ENCODE results near the gene AHCYL2.

Gene AHCYL2

GRCh38 chr7:129262324-129262723 lies 37.5 kb downstream of the AHCYL2 start:
- Histone ChIP-seq H3K4me1 (ENCODE audit: insufficient read depth, low read length, poor library complexity, severe bottlenecking) (peaks cover 22% of the 10 kb centered on the region), H3K27me3 (ENCODE audit: insufficient read depth, low read length, poor library complexity, severe bottlenecking) (no peaks in the 10 kb centered on the region), H3K36me3 (ENCODE audit: insufficient read depth, low read length) (no peaks in the 10 kb centered on the region), H3K9ac (ENCODE audit: low read depth, low read length, poor library complexity, severe bottlenecking) (no peak overlapping the region), H3F3A (ENCODE audit: low read depth) (no peaks in the 10 kb centered on the region), H3K79me2 (ENCODE audit: insufficient read depth, low read length) (no peaks in the 10 kb centered on the region), H3K4me3 (ENCODE audit: low read length, poor library complexity, severe bottlenecking) (peak overlapping the region; percentile 2), H3K9me3 (ENCODE audit: insufficient read depth, low read depth, low read length) (no peaks in the 10 kb centered on the region), H4K20me1 (ENCODE audit: insufficient read depth, low read length, poor library complexity, severe bottlenecking) (no peaks in the 10 kb centered on the region), H3K4me2 (ENCODE audit: low read depth, low read length, poor library complexity, severe bottlenecking) (peak overlapping the region; percentile 50), H3K9me2 (replicated peaks; ENCODE audit: low read depth, low read length) (no peaks in the 10 kb centered on the region), H2AFZ (ENCODE audit: low read length) (no peak overlapping the region)
- no peak for TF ChIP-seq EZH2phosphoT487 (IDR thresholded peaks at IDR 0.05; ENCODE audit: borderline replicate concordance)
- TF ChIP-seq CTCF (conservative IDR thresholded peaks at IDR 0.05; ENCODE audit: low read length) = no peak

GRCh38 chr7:129263168-129263567 lies 38.3 kb downstream of the AHCYL2 start:
- Histone ChIP-seq H3F3A (ENCODE audit: low read depth) (no peaks in the 10 kb centered on the region), H3K4me2 (ENCODE audit: low read depth, low read length, poor library complexity, severe bottlenecking) (peak overlapping the region; percentile 50), H3K9ac (ENCODE audit: low read depth, low read length, poor library complexity, severe bottlenecking) (no peak overlapping the region), H2AFZ (ENCODE audit: low read length) (no peak overlapping the region), H3K4me1 (ENCODE audit: insufficient read depth, low read length, poor library complexity, severe bottlenecking) (peaks cover 22% of the 10 kb centered on the region), H3K4me3 (ENCODE audit: low read length, poor library complexity, severe bottlenecking) (no peak overlapping the region), H3K27me3 (ENCODE audit: insufficient read depth, low read length, poor library complexity, severe bottlenecking) (no peaks in the 10 kb centered on the region), H3K9me3 (ENCODE audit: insufficient read depth, low read depth, low read length) (no peaks in the 10 kb centered on the region), H3K36me3 (ENCODE audit: insufficient read depth, low read length) (no peaks in the 10 kb centered on the region), H4K20me1 (ENCODE audit: insufficient read depth, low read length, poor library complexity, severe bottlenecking) (no peaks in the 10 kb centered on the region), H3K9me2 (replicated peaks; ENCODE audit: low read depth, low read length) (no peaks in the 10 kb centered on the region), H3K79me2 (ENCODE audit: insufficient read depth, low read length) (no peaks in the 10 kb centered on the region)
- TF ChIP-seq EZH2phosphoT487 (IDR thresholded peaks at IDR 0.05; ENCODE audit: borderline replicate concordance) (no peak), CTCF (conservative IDR thresholded peaks at IDR 0.05; ENCODE audit: low read length) (no peak)

GRCh38 chr7:129264534-129264933 lies 39.7 kb downstream of the AHCYL2 start:
- Histone ChIP-seq H3K9me3 (ENCODE audit: insufficient read depth, low read depth, low read length) (no peaks in the 10 kb centered on the region), H2AFZ (ENCODE audit: low read length) (no peak overlapping the region), H4K20me1 (ENCODE audit: insufficient read depth, low read length, poor library complexity, severe bottlenecking) (no peaks in the 10 kb centered on the region), H3F3A (ENCODE audit: low read depth) (no peaks in the 10 kb centered on the region), H3K9me2 (replicated peaks; ENCODE audit: low read depth, low read length) (no peaks in the 10 kb centered on the region), H3K4me3 (ENCODE audit: low read length, poor library complexity, severe bottlenecking) (no peak overlapping the region), H3K79me2 (ENCODE audit: insufficient read depth, low read length) (no peaks in the 10 kb centered on the region), H3K9ac (ENCODE audit: low read depth, low read length, poor library complexity, severe bottlenecking) (no peak overlapping the region), H3K4me1 (ENCODE audit: insufficient read depth, low read length, poor library complexity, severe bottlenecking) (peaks cover 16% of the 10 kb centered on the region), H3K27me3 (ENCODE audit: insufficient read depth, low read length, poor library complexity, severe bottlenecking) (no peaks in the 10 kb centered on the region), H3K4me2 (ENCODE audit: low read depth, low read length, poor library complexity, severe bottlenecking) (no peak overlapping the region), H3K36me3 (ENCODE audit: insufficient read depth, low read length) (no peaks in the 10 kb centered on the region)
- TF ChIP-seq EZH2phosphoT487 (IDR thresholded peaks at IDR 0.05; ENCODE audit: borderline replicate concordance) (no peak), CTCF (conservative IDR thresholded peaks at IDR 0.05; ENCODE audit: low read length) (no peak)

Measured in Loucy (cell line).